IPS DF 6.9 (cell line): ENCODE measurements around the gene NAXE.

Experiments
- DNase-seq: peaks from one replicate; pipeline ENCODE4 v3.0.0-alpha.2; 2013; ENCODE audit warnings: low read depth, low spot score
- H3K27ac ChIP-seq: one replicate; pipeline ENCODE4 v1.5.1; 2013; ENCODE audit warnings: low read length, control low read depth
- H3K27me3 ChIP-seq: 2 replicates; pipeline ENCODE4 v1.6.1; 2013; ENCODE audit warnings: mild to moderate bottlenecking, low read length; ENCODE audit not compliant: control insufficient read depth, insufficient read depth
- H3K36me3 ChIP-seq: 2 replicates; pipeline ENCODE4 v1.6.1; 2013; ENCODE audit warnings: low read length; ENCODE audit not compliant: control insufficient read depth, insufficient read depth
- H3K4me1 ChIP-seq: 2 replicates; pipeline ENCODE4 v1.6.1; 2013; ENCODE audit warnings: low read length; ENCODE audit not compliant: control insufficient read depth, insufficient read depth
- H3K4me3 ChIP-seq: 2 replicates; pipeline ENCODE4 v1.5.1; 2013; ENCODE audit warnings: mild to moderate bottlenecking, low read length
- H3K9me3 ChIP-seq: 2 replicates; pipeline ENCODE4 v1.6.1; 2013; ENCODE audit warnings: low read length, inconsistent platforms; ENCODE audit not compliant: control insufficient read depth, insufficient read depth
- WGBS: extraction: QIAGEN DNeasy Blood & Tissue Kit; methylation state at CpG from one replicate; pipeline ENCODE4 v1.1.7; 2013; ENCODE audit warnings: mixed read lengths, missing lambda C conversion rate; ENCODE audit not compliant: insufficient read length, insufficient coverage; 5-methylcytosine and 5-hydroxymethylcytosine counted together

Gene NAXE

DNA sequence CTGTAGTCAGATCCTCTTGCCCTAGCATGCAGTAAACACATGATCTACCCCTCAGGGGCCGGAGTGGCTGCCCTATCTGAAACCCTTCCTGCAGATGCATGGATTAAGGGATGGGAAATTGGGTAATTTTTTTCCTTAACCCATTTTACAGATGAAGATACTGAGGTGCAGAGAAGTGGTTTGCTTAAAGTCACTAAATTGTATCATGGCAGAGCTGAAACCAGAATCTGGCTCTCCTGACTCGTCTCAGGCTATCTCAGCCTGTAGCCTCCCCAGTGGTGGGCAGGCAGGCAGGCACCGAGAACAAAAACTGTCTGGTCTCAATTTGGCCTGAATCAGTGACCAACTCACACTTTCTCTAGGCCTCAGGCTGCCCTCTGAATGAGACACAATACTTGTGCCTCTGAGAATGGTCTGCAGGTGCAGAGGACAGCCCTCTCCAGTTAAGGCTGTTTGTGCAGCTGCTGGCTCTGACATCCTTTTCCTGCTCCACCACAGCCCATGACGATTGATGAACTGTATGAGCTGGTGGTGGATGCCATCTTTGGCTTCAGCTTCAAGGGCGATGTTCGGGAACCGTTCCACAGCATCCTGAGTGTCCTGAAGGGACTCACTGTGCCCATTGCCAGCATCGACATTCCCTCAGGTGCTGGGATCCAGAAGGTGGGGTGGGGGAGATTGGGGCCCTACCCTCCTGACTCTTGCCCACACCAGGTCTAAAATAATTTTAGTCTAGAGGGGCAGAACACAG lies 1.5 kb downstream of the NAXE start:
- no peaks in the 10 kb centered on the region; the same call in 1 of the 2 replicates for H3K4me1 ChIP-seq
- no peaks in the 10 kb centered on the region for H3K27me3 ChIP-seq
- H3K4me3 ChIP-seq: no peak overlapping the region
- H3K27ac ChIP-seq: no peak overlapping the region
- H3K9me3 ChIP-seq: no peaks in the 10 kb centered on the region
- no peak for DNase-seq
- peaks cover 38% of the 10 kb centered on the region for H3K36me3 ChIP-seq
- WGBS: no CpG with 5 or more reads among the region's 8 CpGs

DNA sequence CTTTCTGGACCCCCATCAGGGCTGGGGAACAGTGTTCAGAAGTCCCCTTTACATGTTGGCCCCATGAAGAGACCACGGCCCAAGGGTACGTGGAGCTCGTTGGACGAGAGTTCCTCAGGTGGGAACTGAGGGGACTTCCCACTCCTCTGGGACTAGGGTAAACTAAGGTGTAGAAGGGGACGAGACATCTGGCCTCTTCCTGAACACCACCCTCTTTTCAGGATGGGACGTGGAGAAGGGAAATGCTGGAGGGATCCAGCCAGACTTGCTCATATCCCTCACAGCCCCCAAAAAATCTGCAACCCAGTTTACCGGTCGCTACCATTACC lies 2.0 kb downstream of the NAXE start:
- no CpG with 5 or more reads among the region's 8 CpGs for WGBS
- H3K27ac ChIP-seq: no peak overlapping the region
- DNase-seq: no peak

DNA sequence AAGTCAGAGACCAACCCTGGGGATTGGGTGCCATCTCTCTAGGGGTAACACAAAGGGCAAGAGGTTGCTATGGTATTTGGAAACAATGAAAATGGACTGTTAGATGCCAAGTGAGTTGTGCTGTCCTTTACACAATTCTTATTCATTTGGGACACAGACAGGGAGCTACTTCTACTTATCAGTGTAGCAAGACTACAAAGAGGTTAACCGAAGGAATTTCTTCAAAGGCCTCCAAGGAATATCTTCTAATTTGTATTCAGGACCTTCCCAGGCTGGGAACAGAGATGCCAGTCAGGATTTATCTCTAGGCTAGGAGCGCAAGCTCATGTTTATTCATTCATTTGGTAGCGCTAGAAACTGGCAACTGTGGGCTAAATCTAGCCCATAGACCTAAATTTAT lies 2.6 kb downstream of the NAXE start:
- Histone ChIP-seq H3K27ac (no peak overlapping the region), H3K27me3 (no peaks in the 10 kb centered on the region), H3K4me3 (no peak overlapping the region), H3K9me3 (no peaks in the 10 kb centered on the region), H3K4me1 (no peaks in the 10 kb centered on the region; the same call in 1 of the 2 replicates), H3K36me3 (peaks cover 42% of the 10 kb centered on the region)
- no CpG with 5 or more reads among the region's 3 CpGs for WGBS
- no peak for DNase-seq

More for the DNA sequence above, 2.0 kb downstream of the NAXE start:
- Histone ChIP-seq H3K36me3 (peaks cover 42% of the 10 kb centered on the region), H3K4me1 (no peaks in the 10 kb centered on the region; the same call in 1 of the 2 replicates), H3K9me3 (no peaks in the 10 kb centered on the region), H3K27me3 (no peaks in the 10 kb centered on the region), H3K4me3 (no peak overlapping the region)

DNA sequence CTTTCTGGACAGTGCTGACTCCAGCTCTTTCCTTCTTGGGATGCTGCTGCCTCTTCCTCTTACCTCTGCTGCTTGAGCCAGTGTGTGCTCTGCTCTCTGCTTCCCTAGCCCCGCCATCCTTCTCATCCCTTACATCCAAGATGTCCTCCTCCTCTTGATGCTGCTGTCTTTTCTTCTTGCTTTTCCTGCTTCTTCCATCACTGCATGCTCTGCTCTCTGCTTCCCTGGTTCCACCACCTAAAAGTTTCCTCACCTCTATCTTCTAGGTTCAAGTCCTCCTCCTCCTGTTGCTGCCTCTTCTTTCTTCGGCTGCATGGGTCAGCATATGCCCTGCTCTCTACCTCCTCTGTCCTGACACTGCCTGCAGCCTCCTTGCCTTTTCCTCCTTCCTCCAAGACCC lies 3.4 kb downstream of the NAXE start:
- no CpG with 5 or more reads among the region's 2 CpGs for WGBS
- Histone ChIP-seq H3K36me3 (peaks cover 42% of the 10 kb centered on the region), H3K27me3 (no peaks in the 10 kb centered on the region), H3K9me3 (no peaks in the 10 kb centered on the region), H3K4me1 (no peaks in the 10 kb centered on the region; the same call in 1 of the 2 replicates), H3K4me3 (no peak overlapping the region), H3K27ac (no peak overlapping the region)
- no peak for DNase-seq

DNA sequence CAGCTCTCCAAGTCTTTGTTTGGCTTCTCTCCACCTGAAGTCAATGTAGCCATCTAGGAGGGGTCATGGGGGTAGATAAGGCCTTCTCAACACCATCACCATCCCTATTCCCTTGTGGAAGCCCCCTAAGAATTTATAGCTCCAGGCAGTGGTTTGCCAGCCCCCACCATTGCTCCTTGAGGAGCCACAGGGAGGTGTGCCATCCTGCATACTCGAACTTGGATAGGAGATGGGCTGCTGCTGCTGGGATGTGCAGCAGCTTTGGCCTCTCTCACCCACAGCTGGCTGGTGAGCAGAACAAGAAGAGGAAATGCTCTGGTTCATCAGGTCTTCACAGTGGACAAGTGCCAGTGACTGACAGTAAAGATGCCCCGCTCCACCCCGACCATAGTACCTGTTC lies 4.8 kb downstream of the NAXE start:
- H3K27ac ChIP-seq: no peak overlapping the region
- H3K4me1 ChIP-seq: no peaks in the 10 kb centered on the region
- no peaks in the 10 kb centered on the region for H3K9me3 ChIP-seq
- WGBS: no CpG with 5 or more reads among the region's 3 CpGs
- no peak for DNase-seq
- no peaks in the 10 kb centered on the region for H3K27me3 ChIP-seq
- H3K36me3 ChIP-seq: peaks cover 42% of the 10 kb centered on the region
- no peak overlapping the region for H3K4me3 ChIP-seq

DNA sequence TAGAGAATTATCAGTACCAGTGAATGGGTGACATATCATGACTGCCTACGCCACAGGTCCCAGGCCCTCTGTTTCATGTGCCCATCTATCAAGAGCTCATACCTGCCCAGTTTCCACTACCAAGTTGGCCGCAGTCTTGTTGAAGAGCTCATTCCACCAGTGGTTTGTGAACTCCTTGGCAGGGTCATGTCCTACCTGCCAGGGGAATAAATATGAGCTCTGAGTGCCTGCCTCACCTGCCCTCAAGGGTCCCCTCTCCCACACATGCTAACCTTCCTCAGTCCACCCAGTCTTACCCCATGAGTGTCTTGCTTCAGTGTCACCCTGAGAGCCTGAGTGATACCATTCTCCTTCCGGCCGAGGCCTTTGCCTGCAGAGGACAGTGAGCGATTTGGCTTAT lies 6.5 kb downstream of the NAXE start:
- WGBS: no CpG with 5 or more reads among the region's 5 CpGs
- DNase-seq: no peak
- Histone ChIP-seq H3K27ac (no peak overlapping the region), H3K36me3 (peaks cover 40% of the 10 kb centered on the region), H3K27me3 (no peaks in the 10 kb centered on the region), H3K4me1 (no peaks in the 10 kb centered on the region), H3K4me3 (no peak overlapping the region), H3K9me3 (no peaks in the 10 kb centered on the region)

DNA sequence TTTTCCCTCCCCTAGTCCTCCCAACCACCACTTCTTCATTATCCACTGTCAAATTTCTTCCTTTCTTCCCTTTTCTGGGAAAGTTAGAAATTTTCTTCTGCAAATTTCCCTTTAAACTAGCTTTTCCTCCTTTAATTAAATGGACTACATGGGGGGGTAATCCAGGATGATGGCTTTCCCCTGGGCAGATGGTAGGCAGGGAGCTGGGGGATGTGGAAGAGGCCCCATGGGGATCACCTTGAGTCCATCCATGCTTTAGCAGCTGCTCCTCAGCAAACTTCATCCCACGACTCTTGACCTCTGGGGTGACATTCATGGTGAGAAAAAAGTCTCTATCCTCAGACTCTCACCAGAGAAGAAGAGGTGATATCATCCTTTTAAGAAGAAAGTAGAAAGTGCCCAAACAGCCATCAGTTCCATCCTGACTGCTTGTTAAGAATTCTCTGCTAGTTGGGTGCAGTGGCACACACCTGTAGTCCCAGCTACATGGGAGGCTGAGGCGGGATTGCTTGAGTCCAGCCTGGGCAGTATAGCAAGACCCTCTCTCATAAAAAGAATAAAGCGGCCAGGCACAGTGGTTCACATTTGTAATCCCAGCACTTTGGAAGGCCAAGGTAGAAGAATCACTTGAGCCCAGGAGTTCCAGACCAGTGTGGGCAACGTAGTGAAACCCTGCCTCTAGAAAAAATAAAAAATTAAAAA lies 7.3 kb downstream of the NAXE start:
- H3K9me3 ChIP-seq: no peaks in the 10 kb centered on the region
- H3K4me1 ChIP-seq: no peaks in the 10 kb centered on the region
- no CpG with 5 or more reads among the region's 4 CpGs for WGBS
- DNase-seq: no peak
- H3K4me3 ChIP-seq: no peak overlapping the region
- H3K36me3 ChIP-seq: peaks cover 37% of the 10 kb centered on the region
- H3K27ac ChIP-seq: no peak overlapping the region
- H3K27me3 ChIP-seq: no peaks in the 10 kb centered on the region

DNA sequence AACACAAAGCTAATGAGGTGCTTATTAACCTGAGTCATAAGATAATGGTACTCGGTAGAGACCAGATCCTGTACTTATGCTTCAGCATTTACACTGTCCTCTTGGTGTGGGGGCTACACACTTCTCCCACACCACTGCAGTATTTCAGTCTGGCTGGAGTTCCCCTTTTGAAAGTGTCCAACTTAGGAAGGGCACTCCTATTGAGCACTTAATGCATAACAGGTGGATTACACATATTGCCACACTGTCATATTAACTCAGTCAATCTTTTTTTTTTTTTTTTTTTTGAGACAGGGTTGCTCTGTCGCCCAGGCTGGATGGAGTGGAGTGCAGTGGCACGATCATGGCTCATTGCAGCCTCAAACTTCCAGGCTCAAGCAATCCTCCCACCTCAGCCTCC lies 8.2 kb downstream of the NAXE start:
- DNase-seq: no peak
- H3K27ac ChIP-seq: no peak overlapping the region
- H3K9me3 ChIP-seq: no peaks in the 10 kb centered on the region
- H3K27me3 ChIP-seq: no peaks in the 10 kb centered on the region
- peaks cover 31% of the 10 kb centered on the region for H3K36me3 ChIP-seq
- no CpG with 5 or more reads among the region's 3 CpGs for WGBS
- H3K4me3 ChIP-seq: no peak overlapping the region
- H3K4me1 ChIP-seq: no peaks in the 10 kb centered on the region

DNA sequence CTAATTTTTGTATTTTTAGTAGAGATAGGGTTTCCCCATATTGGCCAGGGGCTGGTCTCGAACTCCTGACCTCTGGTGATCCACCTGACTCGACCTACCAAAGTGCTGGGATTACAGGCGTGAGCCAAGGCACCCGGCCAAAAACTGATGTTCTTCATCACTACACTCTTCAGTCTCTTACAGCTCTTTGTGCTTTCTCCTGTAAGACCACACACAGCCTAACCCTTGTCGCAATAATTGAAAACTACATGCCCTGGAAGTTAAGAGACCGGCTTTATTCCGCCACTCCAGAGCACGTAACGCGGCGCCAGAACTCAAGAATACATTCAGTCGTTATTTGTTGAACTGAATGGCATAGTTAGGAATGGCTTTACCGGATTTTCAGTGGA lies 9.2 kb downstream of the NAXE start:
- Histone ChIP-seq H3K9me3 (no peaks in the 10 kb centered on the region), H3K4me1 (no peaks in the 10 kb centered on the region), H3K4me3 (peak overlapping the region; percentile 93), H3K27ac (no peak overlapping the region), H3K27me3 (no peaks in the 10 kb centered on the region), H3K36me3 (peaks cover 23% of the 10 kb centered on the region)
- no CpG with 5 or more reads among the region's 13 CpGs for WGBS
- DNase-seq: no peak

DNA sequence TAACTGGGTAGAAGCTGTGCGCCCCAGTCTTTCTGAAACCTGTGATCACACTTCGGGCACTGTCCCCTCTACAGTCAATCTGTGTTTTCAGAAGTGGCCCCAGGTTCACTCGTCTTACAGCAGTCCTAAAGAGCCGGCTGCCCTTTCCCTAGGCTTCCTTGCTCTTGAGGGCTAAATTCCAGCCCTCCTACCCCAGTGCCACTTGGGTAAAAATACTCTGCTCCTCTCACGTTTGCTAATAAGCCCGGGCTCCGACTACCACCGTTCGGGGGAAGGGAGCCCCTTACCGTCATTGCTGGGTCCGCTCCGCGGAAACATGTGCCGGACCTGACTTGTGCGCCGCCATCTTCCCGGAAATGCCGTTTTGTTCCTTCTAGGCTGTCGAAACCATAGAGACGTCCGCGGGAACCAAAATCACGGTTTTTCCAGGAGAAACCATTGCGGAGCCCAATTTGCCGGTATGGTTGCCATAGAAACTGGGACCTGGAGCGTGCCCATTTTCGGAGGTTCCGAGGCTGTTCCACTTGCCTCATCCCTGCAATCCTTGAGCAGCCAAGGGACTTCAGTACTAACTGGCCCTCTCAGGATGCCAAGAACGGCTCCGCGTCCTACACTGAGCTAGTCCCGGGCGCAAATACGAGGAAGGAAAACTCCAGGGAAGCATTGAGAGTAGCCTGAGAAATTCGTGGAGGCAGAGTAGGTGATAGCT lies 9.7 kb downstream of the NAXE start, which contains the start of gene GPATCH4:
TSS of gene GPATCH4 (minus strand) at position 358 of the 709 bp plus-strand sequence.
- Histone ChIP-seq H3K36me3 (peaks cover 18% of the 10 kb centered on the region), H3K4me3 (peak within 1 kb of the TSS; percentile 93), H3K4me1 (no peaks in the 10 kb centered on the region), H3K27ac (no peak within 1 kb of the TSS), H3K9me3 (no peaks in the 10 kb centered on the region), H3K27me3 (no peaks in the 10 kb centered on the region)
- DNase-seq: peak; percentile 88
- no CpG with 5 or more reads among the region's 35 CpGs for WGBS
